Transverse colon (tissue), 4 donors: Measurements from ENCODE around the gene SEPHS2.

Source experiments
- EP300 ChIP-seq: sonication (generic); formaldehyde crosslinking; IDR thresholded peaks from one replicate; pipeline ENCODE4 v1.6.1; 2017; ENCODE audit warnings: antibody characterized with exemption, low read depth
- POLR2A ChIP-seq: fragments of 450-650 bp; IDR thresholded peaks from one replicate; pipeline ENCODE4 v1.6.1; 2016; ENCODE audit warnings: antibody characterized with exemption, mild to moderate bottlenecking, moderate library complexity
- POLR2AphosphoS5 ChIP-seq, 3 donors: sonication (generic); formaldehyde crosslinking; IDR thresholded peaks; one replicate each; pipeline ENCODE4 v1.6.1; 2016; ENCODE audit warnings: antibody characterized with exemption in 3 of 3
- TF ChIP-seq, protein P1 (sequence below), 5 experiments: fragments of 200-600 bp in 3 of 5; fragments of 450-650 bp in 2 of 5; sonication (generic) in 3 of 5; IDR thresholded peaks; 1 replicate in 2 of 5; 2 replicates in 3 of 5; pipeline ENCODE4 v1.5.1; 2016 to 2017; ENCODE audit warnings: antibody characterized with exemption in 5 of 5, inconsistent platforms in 3 of 5, mild to moderate bottlenecking in 2 of 5, moderate library complexity in 1 of 5

DNA sequence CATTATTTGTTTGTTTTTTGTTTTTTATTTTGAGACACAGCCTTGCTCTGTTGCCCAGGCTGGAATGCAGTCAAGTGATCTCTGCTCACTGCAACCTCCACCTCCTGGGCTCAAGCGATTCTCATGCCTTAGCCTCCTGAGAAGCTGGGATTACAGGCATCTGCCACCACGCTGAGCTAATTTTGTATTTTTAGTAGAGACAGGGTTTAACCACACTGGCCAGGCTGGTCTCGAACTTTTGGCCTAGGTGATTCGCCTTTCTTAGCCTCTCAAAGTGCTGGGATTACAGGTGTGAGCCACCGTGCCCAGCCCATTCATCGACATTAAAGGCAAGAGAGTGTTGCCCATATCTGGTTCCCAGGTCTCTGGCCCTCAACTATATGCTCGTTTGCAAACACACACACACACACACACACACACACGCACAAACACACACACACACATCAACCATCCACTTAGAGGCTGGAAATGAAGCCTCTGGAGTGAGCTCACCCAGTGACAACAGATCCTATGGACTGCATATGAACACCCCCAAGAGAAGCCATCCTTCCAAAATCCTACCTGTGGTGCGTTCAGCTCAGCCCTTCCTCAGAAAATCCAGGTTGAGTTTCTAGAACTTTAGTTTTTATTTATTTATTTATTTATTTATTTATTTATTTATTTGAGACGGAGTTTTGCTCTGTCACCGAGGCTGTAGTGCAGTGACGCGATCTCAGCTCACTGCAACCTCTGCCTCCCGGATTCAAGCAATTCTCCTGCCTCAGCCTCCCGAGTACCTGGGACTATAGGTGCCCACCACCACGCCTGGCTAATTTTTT, 12.3 kb upstream of the SEPHS2 start:
- TF ChIP-seq, protein P1, sequence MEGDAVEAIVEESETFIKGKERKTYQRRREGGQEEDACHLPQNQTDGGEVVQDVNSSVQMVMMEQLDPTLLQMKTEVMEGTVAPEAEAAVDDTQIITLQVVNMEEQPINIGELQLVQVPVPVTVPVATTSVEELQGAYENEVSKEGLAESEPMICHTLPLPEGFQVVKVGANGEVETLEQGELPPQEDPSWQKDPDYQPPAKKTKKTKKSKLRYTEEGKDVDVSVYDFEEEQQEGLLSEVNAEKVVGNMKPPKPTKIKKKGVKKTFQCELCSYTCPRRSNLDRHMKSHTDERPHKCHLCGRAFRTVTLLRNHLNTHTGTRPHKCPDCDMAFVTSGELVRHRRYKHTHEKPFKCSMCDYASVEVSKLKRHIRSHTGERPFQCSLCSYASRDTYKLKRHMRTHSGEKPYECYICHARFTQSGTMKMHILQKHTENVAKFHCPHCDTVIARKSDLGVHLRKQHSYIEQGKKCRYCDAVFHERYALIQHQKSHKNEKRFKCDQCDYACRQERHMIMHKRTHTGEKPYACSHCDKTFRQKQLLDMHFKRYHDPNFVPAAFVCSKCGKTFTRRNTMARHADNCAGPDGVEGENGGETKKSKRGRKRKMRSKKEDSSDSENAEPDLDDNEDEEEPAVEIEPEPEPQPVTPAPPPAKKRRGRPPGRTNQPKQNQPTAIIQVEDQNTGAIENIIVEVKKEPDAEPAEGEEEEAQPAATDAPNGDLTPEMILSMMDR (IDR thresholded peaks at IDR 0.05): no peak
- TF ChIP-seq EP300 (no peak), POLR2A (no peak), POLR2AphosphoS5 (IDR thresholded peaks at IDR 0.05) (no peak)
